Mucosa of rectum (tissue), 2 donors: ENCODE data around the gene ACBD6.

Experiments
- H3K27ac ChIP-seq, 2 donors: one replicate each; pipeline ENCODE4 v1.7.0; 2013; ENCODE audit warnings: inconsistent platforms in 2 of 2, low read depth in 2 of 2, low read length in 2 of 2
- H3K27me3 ChIP-seq, 2 donors: one replicate each; pipeline ENCODE4 v1.7.0; 2013; ENCODE audit warnings: low read length in 2 of 2; ENCODE audit not compliant: control insufficient read depth in 2 of 2, insufficient read depth in 2 of 2
- H3K36me3 ChIP-seq, 2 donors: one replicate each; pipeline ENCODE4 v1.7.0; 2013; ENCODE audit warnings: low read length in 2 of 2; ENCODE audit not compliant: control insufficient read depth in 2 of 2, insufficient read depth in 2 of 2
- H3K4me1 ChIP-seq, 2 donors: one replicate each; pipeline ENCODE4 v1.7.0; 2013; ENCODE audit warnings: low read length in 2 of 2, mild to moderate bottlenecking in 1 of 2; ENCODE audit not compliant: control insufficient read depth in 2 of 2, insufficient read depth in 2 of 2
- H3K4me3 ChIP-seq, 2 donors: one replicate each; pipeline ENCODE4 v1.7.0; 2013; ENCODE audit warnings: low read length in 2 of 2
- H3K9ac ChIP-seq, 2 donors: one replicate each; pipeline ENCODE4 v1.7.0; 2013; ENCODE audit warnings: low read length in 2 of 2, low read depth in 1 of 2, mild to moderate bottlenecking in 1 of 2
- H3K9me3 ChIP-seq, 2 donors: one replicate each; pipeline ENCODE4 v1.7.0; 2013; ENCODE audit warnings: low read length in 2 of 2; ENCODE audit not compliant: control insufficient read depth in 2 of 2
- donor health status: healthy.
- donor health status: Normal muscosa, but diverticular disease.

ACBD6 gene

DNA sequence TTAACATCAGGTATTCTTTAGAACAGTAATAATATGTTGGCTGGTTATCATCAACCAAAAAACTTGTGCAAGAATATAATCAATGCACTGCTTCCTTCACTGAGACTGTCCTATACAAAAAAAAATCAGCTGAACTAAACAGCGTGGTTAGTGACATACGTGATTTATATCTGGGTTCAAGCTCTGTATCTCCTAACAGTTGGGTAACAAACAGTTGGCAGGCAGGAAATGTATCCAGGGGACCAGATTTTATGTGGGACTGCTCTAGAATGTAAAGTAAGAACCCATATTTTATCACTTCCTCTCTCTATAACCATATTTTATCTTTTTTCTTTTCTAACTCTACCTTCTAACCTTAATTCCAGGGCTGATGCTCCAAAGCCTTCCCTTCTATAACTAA lies 8.0 kb downstream of the ACBD6 start:
- Histone ChIP-seq H3K36me3 (no peaks in the 10 kb centered on the region), H3K9ac (no peak overlapping the region), H3K27ac (no peak overlapping the region), H3K9me3 (no peaks in the 10 kb centered on the region), H3K27me3 (no peaks in the 10 kb centered on the region), H3K4me3 (no peak overlapping the region), H3K4me1 (no peaks in the 10 kb centered on the region)

- Histone ChIP-seq H3K27me3 (no peaks in the 10 kb centered on the region), H3K4me1 (no peaks in the 10 kb centered on the region), H3K9ac (no peak overlapping the region), H3K4me3 (no peak overlapping the region), H3K9me3 (no peaks in the 10 kb centered on the region), H3K27ac (no peak overlapping the region), H3K36me3 (peaks cover 0 to 3% of the 10 kb centered on the region in 2 donors)
These were observed 12.4 kb downstream of the ACBD6 start for GRCh38 chr1:180489976-180490375.

GRCh38 chr1:180489313-180489712 lies 13.1 kb downstream of the ACBD6 start:
- H3K4me1 ChIP-seq = no peaks in the 10 kb centered on the region
- H3K9me3 ChIP-seq = no peaks in the 10 kb centered on the region
- peaks cover 0 to 3% of the 10 kb centered on the region in 2 donors for H3K36me3 ChIP-seq
- H3K4me3 ChIP-seq = no peak overlapping the region
- no peak overlapping the region for H3K9ac ChIP-seq
- no peak overlapping the region for H3K27ac ChIP-seq
- H3K27me3 ChIP-seq = no peaks in the 10 kb centered on the region

- Histone ChIP-seq H3K36me3 (peaks cover 0 to 3% of the 10 kb centered on the region in 2 donors), H3K4me1 (no peaks in the 10 kb centered on the region)
These were observed 13.7 kb downstream of the ACBD6 start for GRCh38 chr1:180488661-180489060.

DNA sequence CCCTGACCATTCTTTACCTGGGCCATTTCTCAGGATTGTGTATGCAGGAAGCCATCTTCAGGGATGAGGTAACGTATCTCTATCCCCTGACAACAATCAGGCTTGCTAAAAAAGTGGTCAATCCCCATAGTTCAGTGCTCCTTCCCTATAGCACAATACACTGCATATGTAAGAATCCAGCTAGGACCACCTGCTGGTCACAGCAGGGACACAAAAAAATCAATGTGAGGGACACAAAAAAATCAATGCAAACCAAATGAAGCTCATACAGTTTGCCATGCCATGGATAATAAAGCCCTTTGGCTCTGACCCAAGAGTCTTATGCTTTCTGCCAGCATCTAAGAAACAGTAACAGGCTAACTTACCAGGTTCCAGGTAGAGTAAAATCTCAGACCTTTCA lies 16.3 kb downstream of the ACBD6 start:
- Histone ChIP-seq H3K9ac (no peak overlapping the region), H3K27ac (no peak overlapping the region), H3K9me3 (no peaks in the 10 kb centered on the region), H3K4me1 (no peaks in the 10 kb centered on the region), H3K4me3 (no peak overlapping the region), H3K27me3 (no peaks in the 10 kb centered on the region), H3K36me3 (peaks cover 0 to 3% of the 10 kb centered on the region in 2 donors)

More at GRCh38 chr1:180488661-180489060, 13.7 kb downstream of the ACBD6 start:
- no peaks in the 10 kb centered on the region for H3K27me3 ChIP-seq
- no peak overlapping the region for H3K4me3 ChIP-seq
- no peak overlapping the region for H3K27ac ChIP-seq
- no peaks in the 10 kb centered on the region for H3K9me3 ChIP-seq
- no peak overlapping the region for H3K9ac ChIP-seq

GRCh38 chr1:180484490-180484889 lies 17.9 kb downstream of the ACBD6 start:
- Histone ChIP-seq H3K9me3 (no peaks in the 10 kb centered on the region), H3K9ac (no peak overlapping the region), H3K27me3 (no peaks in the 10 kb centered on the region), H3K4me1 (no peaks in the 10 kb centered on the region), H3K27ac (no peak overlapping the region), H3K36me3 (peaks cover 2 to 5% of the 10 kb centered on the region in 2 donors), H3K4me3 (no peak overlapping the region)

DNA sequence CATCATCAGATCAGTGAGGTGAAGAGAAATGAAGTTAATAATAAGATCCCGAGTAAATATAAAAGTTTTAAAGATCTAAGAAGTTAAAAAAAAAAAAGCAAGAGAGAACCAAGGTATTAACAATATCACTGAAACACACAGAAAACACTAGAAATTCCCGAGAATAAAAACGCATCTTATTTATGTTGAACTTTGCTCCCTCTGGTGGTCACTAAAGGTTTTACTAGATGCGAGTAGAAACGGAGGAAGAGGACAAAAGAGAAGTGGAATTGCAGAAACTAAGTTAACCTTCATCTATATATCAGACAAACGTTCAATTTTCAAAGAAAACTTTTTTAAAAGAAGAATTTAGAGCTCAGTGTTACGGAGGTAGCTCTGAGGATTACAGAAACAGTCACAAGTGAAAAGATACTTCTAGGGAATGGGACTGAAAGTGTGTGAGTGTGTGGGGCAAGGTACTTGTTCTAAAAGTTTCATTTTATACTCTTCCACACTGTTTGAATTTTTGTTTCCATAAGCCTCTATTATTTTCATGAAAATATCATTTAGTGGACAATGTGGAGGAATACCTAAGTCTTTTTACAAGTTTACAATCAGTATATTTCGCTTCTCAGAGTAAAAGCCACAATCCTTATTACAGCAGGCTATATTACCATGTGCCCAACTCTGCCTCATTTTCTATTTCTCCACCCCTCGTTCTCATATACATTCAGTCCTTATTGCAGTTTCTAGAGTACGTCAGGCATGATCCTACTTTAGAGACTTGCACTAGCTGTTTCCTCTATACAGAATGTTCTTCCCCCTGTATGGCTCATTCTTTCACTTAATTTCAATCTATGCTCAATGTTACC lies 19.7 kb downstream of the ACBD6 start:
- Histone ChIP-seq H3K9ac (no peak overlapping the region), H3K27ac (no peak overlapping the region), H3K9me3 (no peaks in the 10 kb centered on the region), H3K36me3 (peaks cover 6 to 7% of the 10 kb centered on the region in 2 donors), H3K4me3 (no peak overlapping the region), H3K4me1 (no peaks in the 10 kb centered on the region), H3K27me3 (no peaks in the 10 kb centered on the region)

GRCh38 chr1:180470031-180470430 lies 32.3 kb downstream of the ACBD6 start:
- Histone ChIP-seq H3K27me3 (no peaks in the 10 kb centered on the region), H3K27ac (no peak overlapping the region), H3K36me3 (peaks cover 0 to 2% of the 10 kb centered on the region in 2 donors), H3K4me3 (no peak overlapping the region), H3K9ac (no peak overlapping the region), H3K9me3 (no peaks in the 10 kb centered on the region), H3K4me1 (no peaks in the 10 kb centered on the region)

- Histone ChIP-seq H3K27me3 (no peaks in the 10 kb centered on the region), H3K9ac (no peak overlapping the region), H3K9me3 (peaks cover 0 to 4% of the 10 kb centered on the region in 2 donors), H3K27ac (no peak overlapping the region), H3K4me1 (no peaks in the 10 kb centered on the region), H3K4me3 (no peak overlapping the region), H3K36me3 (peaks cover 0 to 2% of the 10 kb centered on the region in 2 donors)
These were observed 34.1 kb downstream of the ACBD6 start for GRCh38 chr1:180468311-180468710.

DNA sequence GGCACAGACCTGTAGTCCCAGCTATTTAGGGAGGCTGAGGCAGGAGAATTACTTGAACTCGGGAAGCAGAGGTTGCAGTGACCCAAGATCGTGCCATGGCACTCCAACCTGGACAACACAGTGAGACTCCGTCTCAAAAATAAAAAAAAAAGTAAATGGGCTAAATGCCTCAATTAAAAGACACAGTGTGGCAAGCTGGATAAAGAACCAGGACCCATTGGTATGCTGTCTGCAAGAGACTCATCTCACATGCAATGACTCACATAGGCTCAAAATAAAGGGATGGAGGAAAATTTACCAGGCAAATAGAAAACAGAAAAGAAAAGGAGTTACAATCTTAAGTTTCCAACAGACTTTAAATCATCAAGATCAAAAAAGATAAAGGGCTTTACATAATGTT lies 40.3 kb downstream of the ACBD6 start:
- H3K9ac ChIP-seq = no peak overlapping the region
- peaks cover 0 to 1% of the 10 kb centered on the region in 2 donors for H3K36me3 ChIP-seq
- no peaks in the 10 kb centered on the region for H3K4me1 ChIP-seq
- no peaks in the 10 kb centered on the region for H3K27me3 ChIP-seq
- no peak overlapping the region for H3K4me3 ChIP-seq
- H3K27ac ChIP-seq = no peak overlapping the region
- H3K9me3 ChIP-seq = peaks cover 4 to 9% of the 10 kb centered on the region in 2 donors
